HUES64 (cell line): ENCODE results near the gene IQCH. TPM values are rescaled to one million over a fixed set of nuclear protein-coding genes. Genes with fewer than 3 reads are reported as not detected.

Experiments used
- H3K27ac ChIP-seq: 2 replicates; pipeline ENCODE4 v1.7.0; 2013; ENCODE audit warnings: low read depth, low read length, inconsistent platforms
- H3K27me3 ChIP-seq: 2 replicates; pipeline ENCODE4 v1.6.1; 2013; ENCODE audit warnings: mild to moderate bottlenecking, low read length; ENCODE audit not compliant: insufficient read depth
- H3K36me3 ChIP-seq: 2 replicates; pipeline ENCODE4 v1.6.1; 2013; ENCODE audit warnings: mild to moderate bottlenecking, low read length; ENCODE audit not compliant: insufficient read depth
- H3K4me1 ChIP-seq: 2 replicates; pipeline ENCODE4 v1.6.1; 2013; ENCODE audit warnings: mild to moderate bottlenecking, low read length, moderate library complexity; ENCODE audit not compliant: insufficient read depth
- H3K4me3 ChIP-seq: 2 replicates; pipeline ENCODE4 v1.5.1; 2013; ENCODE audit warnings: mild to moderate bottlenecking, low read length, moderate library complexity
- H3K9ac ChIP-seq: 2 replicates; pipeline ENCODE4 v1.6.1; 2013; ENCODE audit warnings: mild to moderate bottlenecking, low read depth, low read length
- H3K9me3 ChIP-seq: 2 replicates; pipeline ENCODE4 v1.6.1; 2013; ENCODE audit warnings: low read depth, low read length; ENCODE audit not compliant: insufficient read depth
- WGBS: fragments of 150-250, 120-280 bp; methylation state at CpG from one replicate; pipeline ENCODE4 v1.1.7; 2013; ENCODE audit warnings: missing lambda C conversion rate; 5-methylcytosine and 5-hydroxymethylcytosine counted together
- polyA plus RNA-seq, 2 experiments: library from polyadenylated mRNA; stranded (reverse); fragments of 50-300 nt; gene quantifications; one replicate each; pipeline ENCODE4 v1.2.3, GENCODE V29; 2013

The IQCH gene
- 1.6 TPM for polyA plus RNA-seq (2013, experiment 1 of 2)
- polyA plus RNA-seq (2013, experiment 2 of 2), result 1.7 TPM

DNA sequence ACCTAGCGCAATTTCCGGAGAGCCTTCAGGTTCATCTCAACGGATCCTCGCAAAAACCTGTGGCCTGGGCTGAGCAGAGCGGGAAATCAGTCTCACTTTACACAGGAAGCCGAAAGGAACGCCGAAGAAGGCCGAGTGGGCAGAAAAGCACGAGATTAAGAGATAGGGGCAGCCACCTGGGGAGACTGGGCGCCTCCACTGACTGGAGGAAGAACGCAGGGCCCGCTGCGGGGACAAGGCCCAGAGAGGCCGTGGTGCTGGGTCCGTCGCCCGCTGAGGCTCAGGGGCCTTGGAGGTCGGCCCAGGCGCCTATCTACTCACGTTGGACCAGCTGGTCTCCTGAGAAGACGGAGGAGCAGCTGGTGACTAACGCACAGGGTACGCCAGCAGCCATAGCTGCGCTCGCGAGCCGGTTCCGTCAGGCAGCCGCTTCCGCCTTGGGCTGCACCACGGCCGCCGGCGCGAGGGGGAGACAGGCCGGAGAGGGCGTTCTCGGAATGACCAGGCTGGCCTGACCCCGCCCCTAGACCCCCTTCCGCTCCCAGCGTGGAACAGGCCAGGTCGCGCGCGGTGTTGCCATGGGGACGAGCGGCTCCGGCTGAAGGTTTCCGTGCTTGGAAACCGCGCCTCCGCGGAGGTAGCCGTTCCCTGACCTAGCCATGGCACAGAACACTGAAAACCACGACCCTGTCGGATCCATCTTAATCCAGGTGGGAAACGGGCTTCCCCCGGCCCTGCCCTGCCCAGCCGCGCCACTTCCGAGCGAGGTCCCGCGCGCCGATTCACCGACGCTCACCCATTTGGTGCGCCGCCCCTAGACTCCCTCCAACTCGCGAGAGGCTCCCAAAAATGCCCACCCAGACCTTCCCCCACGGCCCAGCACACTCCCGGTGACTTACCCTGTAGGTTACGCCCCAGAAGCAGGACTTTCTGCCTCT is at the start of gene IQCH, which contains the start of gene AAGAB:
Gene IQCH (plus strand): TSS at position 549 of the 938 bp plus-strand sequence. CDS start 111 bp downstream, at position 660.
Gene AAGAB (minus strand): TSS at position 424 of the 938 bp plus-strand sequence. CDS start 30 bp downstream, at position 394.
- WGBS, result under 1% methylated on average over 76 of the region's 76 CpGs
- Histone ChIP-seq H3K36me3 (no peaks in the 10 kb centered on the region), H3K4me3 (peak within 1 kb of the TSS; percentile 89), H3K27ac (peak within 1 kb of the TSS; percentile 54), H3K27me3 (peaks cover 8% of the 10 kb centered on the region; the same call in 1 of the 2 replicates), H3K9me3 (no peaks in the 10 kb centered on the region), H3K9ac (peak within 1 kb of the TSS; percentile 83), H3K4me1 (no peaks in the 10 kb centered on the region)

DNA sequence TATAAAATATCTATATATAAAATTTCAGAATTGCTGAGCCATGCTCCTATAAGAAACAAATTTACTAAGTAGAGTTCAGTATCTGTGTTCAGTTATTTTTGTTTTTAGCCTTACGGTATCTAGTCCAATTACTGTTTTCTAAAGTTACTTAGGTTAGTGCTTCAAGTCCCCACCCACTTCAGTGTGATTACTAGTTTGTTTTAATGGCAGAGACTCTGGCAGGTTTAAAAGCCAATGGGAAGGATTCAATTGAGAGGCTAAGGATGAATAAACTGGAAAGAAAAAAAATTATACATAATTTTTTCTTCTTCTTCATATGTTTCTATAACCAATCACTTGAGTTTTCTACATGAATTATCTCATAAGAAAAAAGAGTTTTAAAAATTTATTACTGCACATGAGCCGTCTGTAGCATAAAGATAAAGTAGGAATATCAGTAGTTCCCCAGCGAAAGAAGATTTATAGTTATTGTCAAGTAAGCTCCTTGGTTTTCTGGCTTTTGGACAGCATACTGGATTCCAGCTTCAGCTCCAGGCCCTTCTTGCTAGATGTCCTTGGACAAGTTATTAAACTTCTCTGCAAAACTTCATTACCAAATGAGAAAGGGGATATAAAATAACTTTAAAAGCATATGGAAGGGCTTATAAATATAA is 46.9 kb upstream of the IQCH start:
- peaks cover 43% of the 10 kb centered on the region for H3K36me3 ChIP-seq
- H3K9me3 ChIP-seq, result no peaks in the 10 kb centered on the region
- H3K9ac ChIP-seq, result no peak overlapping the region
- H3K27me3 ChIP-seq, result no peaks in the 10 kb centered on the region
- H3K4me1 ChIP-seq, result no peaks in the 10 kb centered on the region
- 98% methylated on average over 2 of the region's 3 CpGs for WGBS
- no peak overlapping the region for H3K4me3 ChIP-seq
- H3K27ac ChIP-seq, result no peak overlapping the region

DNA sequence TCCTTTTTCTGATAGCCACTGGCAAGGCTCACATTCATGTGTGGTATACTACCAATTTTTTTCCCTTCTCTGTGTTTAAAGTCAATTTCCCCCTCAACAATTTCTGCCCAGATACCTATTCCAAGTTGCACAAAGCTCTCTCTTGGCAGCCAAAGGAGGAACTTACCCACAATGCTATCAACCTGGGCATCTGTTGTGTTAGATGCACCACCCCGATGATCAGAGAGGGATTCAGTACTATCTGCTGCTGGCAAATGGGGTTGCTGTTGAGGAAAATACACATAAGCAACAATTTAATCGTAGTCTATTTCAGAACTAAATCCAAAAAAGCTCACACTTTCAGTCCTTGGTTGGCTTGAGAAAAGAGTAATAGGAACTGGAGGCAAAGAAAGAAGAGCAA is 46.2 kb upstream of the IQCH start:
- Histone ChIP-seq H3K4me3 (no peak overlapping the region), H3K27me3 (no peaks in the 10 kb centered on the region), H3K9ac (no peak overlapping the region), H3K9me3 (no peaks in the 10 kb centered on the region), H3K36me3 (peaks cover 36% of the 10 kb centered on the region), H3K4me1 (no peaks in the 10 kb centered on the region), H3K27ac (no peak overlapping the region)
- no CpG with 5 or more reads among the region's 2 CpGs for WGBS

DNA sequence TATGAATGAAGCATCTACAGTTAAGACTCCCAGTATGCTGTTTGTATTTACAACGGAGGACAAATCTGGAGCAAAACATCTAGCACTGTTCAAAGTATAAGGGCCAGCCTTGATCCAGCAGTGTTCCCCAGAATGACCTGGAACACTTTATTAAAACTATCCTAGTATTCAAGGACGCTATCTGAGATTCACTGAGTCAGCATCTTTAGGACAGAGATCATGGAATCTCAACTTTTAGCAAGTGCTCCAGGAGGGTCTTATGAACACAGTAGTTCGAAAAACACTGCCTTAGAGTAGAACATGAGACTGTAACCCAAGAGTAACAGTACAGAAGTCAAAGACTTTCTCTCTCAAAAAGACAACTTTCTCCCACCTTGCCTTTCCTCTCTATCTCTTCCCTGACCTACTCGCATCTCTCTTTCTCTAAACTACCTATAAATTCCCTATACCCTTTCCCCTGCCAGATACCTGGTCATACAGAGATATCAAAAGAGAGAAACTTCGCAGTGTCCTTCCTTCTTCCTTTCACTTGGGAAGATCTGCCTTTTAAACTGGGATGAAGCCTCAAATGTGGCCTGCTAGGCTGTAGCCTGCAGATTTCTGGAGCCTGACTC is 43.9 kb upstream of the IQCH start:
- Histone ChIP-seq H3K27me3 (no peaks in the 10 kb centered on the region), H3K4me1 (no peaks in the 10 kb centered on the region), H3K9ac (no peak overlapping the region), H3K36me3 (peaks cover 28% of the 10 kb centered on the region), H3K4me3 (no peak overlapping the region), H3K27ac (no peak overlapping the region), H3K9me3 (no peaks in the 10 kb centered on the region)
- WGBS, result 92% methylated on average over 5 of the region's 5 CpGs

DNA sequence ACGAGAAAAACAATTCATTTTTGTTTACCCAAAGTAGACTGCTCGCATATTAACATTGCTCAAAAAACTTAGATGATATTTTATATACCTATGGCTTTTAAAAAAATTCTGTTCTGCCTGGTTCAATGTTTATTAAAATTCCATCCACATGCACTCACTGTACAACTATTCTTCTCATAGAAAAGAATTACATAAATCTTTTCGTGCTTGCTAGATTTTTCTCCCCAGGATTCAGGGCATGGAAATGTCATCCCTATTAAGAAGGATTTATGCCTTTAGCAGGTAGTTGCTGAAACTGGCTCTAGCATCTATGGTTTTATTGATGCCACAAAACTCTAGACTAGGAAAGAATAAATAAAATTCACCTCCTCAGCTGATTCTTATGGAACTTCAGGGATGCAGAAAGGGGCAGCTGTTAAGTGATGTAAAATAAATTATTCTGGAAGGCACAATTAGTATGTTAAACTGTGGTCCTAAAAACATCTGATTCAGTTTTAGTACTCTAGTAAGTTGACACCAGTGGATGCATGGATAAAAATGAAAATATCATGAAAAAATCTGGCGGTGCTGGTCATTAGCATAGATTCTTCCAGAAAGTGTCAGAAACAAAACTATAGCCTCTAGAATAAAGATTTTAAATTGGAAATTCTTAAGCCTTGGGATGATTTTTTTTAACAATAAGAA is 41.8 kb upstream of the IQCH start:
- Histone ChIP-seq H3K27ac (no peak overlapping the region), H3K4me1 (no peaks in the 10 kb centered on the region), H3K27me3 (no peaks in the 10 kb centered on the region), H3K36me3 (peaks cover 14% of the 10 kb centered on the region; the same call in 1 of the 2 replicates), H3K4me3 (no peak overlapping the region), H3K9me3 (no peaks in the 10 kb centered on the region), H3K9ac (no peak overlapping the region)
- 94% methylated on average over 4 of the region's 4 CpGs for WGBS

DNA sequence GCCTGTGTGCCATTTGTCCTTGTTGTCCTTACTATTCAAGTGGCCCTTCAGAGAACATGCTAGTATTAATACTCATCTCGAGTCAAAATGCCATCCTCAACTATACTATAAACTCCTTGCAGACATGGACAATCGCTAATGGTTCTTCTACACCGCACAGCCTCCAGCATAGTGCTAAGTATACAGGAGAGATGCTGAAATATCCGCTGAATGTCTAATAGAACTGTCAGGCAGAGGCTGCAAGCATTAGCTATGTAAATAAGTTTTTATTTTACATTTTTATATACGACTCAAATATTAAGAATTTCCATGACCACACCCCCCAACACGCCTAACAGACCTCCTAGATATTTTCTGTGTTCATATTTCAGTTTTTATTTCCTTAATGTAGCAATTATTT is 39.5 kb upstream of the IQCH start:
- Histone ChIP-seq H3K4me1 (no peaks in the 10 kb centered on the region), H3K27me3 (no peaks in the 10 kb centered on the region), H3K36me3 (no peaks in the 10 kb centered on the region), H3K4me3 (no peak overlapping the region), H3K9ac (no peak overlapping the region), H3K9me3 (no peaks in the 10 kb centered on the region), H3K27ac (no peak overlapping the region)
- 96% methylated on average over 4 of the region's 6 CpGs for WGBS

DNA sequence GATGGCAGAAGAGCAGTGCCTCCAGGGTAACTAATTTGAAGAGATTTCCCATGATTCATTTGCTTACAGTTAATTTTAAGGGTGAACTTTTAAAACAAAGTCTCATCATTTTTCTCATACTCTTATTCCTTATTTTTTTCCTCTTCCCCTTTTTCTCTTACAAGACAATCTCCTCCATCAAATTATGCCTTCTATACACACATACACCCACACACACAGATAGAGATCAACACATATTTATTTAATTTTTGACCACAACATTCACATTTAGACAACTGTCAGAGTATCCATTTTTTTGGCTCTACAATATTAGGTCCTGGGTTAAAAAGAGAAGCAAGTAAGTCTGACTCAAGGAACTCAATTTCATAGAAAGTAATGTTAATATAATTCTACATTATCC is 37.7 kb upstream of the IQCH start:
- H3K27ac ChIP-seq, result no peak overlapping the region
- H3K4me3 ChIP-seq, result no peak overlapping the region
- 0 out of 2 replicates have a peak, but pooled peaks cover 5% of the 10 kb centered on the region for H3K36me3 ChIP-seq
- H3K27me3 ChIP-seq, result no peaks in the 10 kb centered on the region
- no peak overlapping the region for H3K9ac ChIP-seq
- no peaks in the 10 kb centered on the region for H3K4me1 ChIP-seq
- H3K9me3 ChIP-seq, result no peaks in the 10 kb centered on the region

DNA sequence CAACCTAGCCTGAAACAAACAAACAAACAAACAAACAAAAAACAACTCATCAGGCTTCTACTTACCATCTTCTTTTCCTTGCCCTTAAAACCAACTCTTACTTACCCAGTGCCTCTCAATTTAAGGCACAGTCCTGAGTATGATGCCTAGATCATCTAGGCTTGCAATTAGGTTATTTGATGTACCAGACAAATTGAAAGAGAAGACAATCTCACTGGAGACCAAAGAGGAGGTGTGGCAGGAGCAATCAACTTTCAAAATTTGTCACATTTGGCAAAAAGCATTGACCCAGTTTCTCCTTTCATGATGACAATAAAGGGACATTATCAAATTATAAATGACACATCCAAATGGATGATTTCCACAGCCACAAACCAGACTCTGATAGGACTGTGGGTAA is 36.2 kb upstream of the IQCH start:
- Histone ChIP-seq H3K4me1 (no peaks in the 10 kb centered on the region), H3K9ac (no peak overlapping the region), H3K27ac (no peak overlapping the region), H3K27me3 (no peaks in the 10 kb centered on the region), H3K9me3 (no peaks in the 10 kb centered on the region), H3K36me3 (0 out of 2 replicates have a peak, but pooled peaks cover 5% of the 10 kb centered on the region), H3K4me3 (no peak overlapping the region)

DNA sequence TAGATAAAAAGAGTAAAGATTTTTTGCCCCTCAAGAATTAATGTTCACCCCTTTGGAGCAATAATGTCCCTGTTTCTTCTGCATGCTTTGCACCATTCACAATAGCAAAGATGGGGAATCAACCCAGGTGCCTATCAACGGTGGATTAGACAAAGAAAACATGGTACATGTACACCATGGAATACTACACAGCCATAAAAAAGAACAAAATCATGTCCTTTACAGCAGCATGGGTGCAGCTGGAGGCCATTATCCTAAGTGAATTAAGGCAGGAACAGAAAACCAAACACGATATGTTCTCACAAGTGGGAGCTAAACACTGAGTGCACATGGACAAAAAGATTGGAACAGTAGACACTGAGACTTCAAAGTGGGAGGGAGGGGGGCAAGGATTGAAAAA is 35.3 kb upstream of the IQCH start:
- WGBS, result 97% methylated on average over 2 of the region's 2 CpGs
- H3K4me3 ChIP-seq, result no peak overlapping the region
- H3K36me3 ChIP-seq, result 0 out of 2 replicates have a peak, but pooled peaks cover 5% of the 10 kb centered on the region
- no peaks in the 10 kb centered on the region for H3K9me3 ChIP-seq
- H3K27ac ChIP-seq, result no peak overlapping the region
- no peaks in the 10 kb centered on the region for H3K4me1 ChIP-seq
- H3K27me3 ChIP-seq, result no peaks in the 10 kb centered on the region
- H3K9ac ChIP-seq, result no peak overlapping the region

DNA sequence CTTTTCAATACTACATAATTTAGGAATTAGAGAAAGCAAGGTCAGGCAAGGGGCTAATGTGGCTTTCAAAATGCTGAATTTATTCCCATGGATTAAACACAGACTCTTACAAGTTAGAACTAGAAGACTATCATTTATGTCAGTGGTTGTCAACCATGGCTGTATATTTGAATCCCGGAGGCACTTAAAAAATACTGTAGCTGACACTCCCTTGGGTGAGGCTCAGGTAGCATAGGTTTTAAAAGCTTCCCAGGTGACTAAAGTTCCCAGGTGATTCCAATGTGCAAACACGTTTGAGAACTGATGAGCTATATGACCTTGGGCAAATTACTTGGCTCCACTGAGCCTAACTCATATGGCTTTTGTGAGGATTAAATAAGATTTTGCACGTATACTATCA is 29.7 kb upstream of the IQCH start:
- Histone ChIP-seq H3K4me3 (no peak overlapping the region), H3K27ac (no peak overlapping the region), H3K27me3 (no peaks in the 10 kb centered on the region), H3K36me3 (peaks cover 16% of the 10 kb centered on the region; the same call in 1 of the 2 replicates), H3K9ac (no peak overlapping the region), H3K4me1 (no peaks in the 10 kb centered on the region), H3K9me3 (no peaks in the 10 kb centered on the region)
- WGBS, result 92% methylated on average over 3 of the region's 3 CpGs
